Limb (tissue), 2 donors: ENCODE results near the gene NPAS3.

Experiments
- DNase-seq, 2 donors: peaks; one replicate each; pipeline ENCODE4 v3.0.0-alpha.2; 2016; ENCODE audit errors: extremely low spot score in 2 of 2

Gene NPAS3

GRCh38 chr14:33370426-33370825, 431.7 kb downstream of the NPAS3 start:
- no peak for DNase-seq

GRCh38 chr14:33375196-33375595, 436.5 kb downstream of the NPAS3 start:
- DNase-seq: no peak

- DNase-seq: no peak
Measured at GRCh38 chr14:33375786-33376185, 437.1 kb downstream of the NPAS3 start.

- DNase-seq: no peak
Measured at GRCh38 chr14:33376510-33376909, 437.8 kb downstream of the NPAS3 start.

GRCh38 chr14:33377596-33378390, 439.1 kb downstream of the NPAS3 start:
- no peak for DNase-seq

GRCh38 chr14:33381717-33382116, 443.0 kb downstream of the NPAS3 start:
- no peak for DNase-seq

- DNase-seq: no peak
Measured at GRCh38 chr14:33386140-33386539, 447.5 kb downstream of the NPAS3 start.

- no peak for DNase-seq
Measured at GRCh38 chr14:33386781-33387180, 448.1 kb downstream of the NPAS3 start.

- no peak for DNase-seq
Measured at GRCh38 chr14:33390335-33390734, 451.7 kb downstream of the NPAS3 start.

- DNase-seq: peak; percentile 57 to 82
Measured at GRCh38 chr14:33393231-33393894, 454.7 kb downstream of the NPAS3 start.

- DNase-seq: no peak
Measured at GRCh38 chr14:33393895-33394368, 455.3 kb downstream of the NPAS3 start.

GRCh38 chr14:33401311-33401710, 462.6 kb downstream of the NPAS3 start:
- DNase-seq: no peak

- DNase-seq: no peak
Measured at GRCh38 chr14:33402604-33403003, 463.9 kb downstream of the NPAS3 start.

GRCh38 chr14:33404054-33404453, 465.4 kb downstream of the NPAS3 start:
- DNase-seq: peak in 1 of 2 donors; percentile 51

GRCh38 chr14:33404964-33405574, 466.4 kb downstream of the NPAS3 start:
- DNase-seq: no peak

GRCh38 chr14:33406766-33407165, 468.1 kb downstream of the NPAS3 start:
- DNase-seq: no peak

GRCh38 chr14:33408291-33408690, 469.6 kb downstream of the NPAS3 start:
- no peak for DNase-seq

- no peak for DNase-seq
Measured at GRCh38 chr14:33412450-33412849, 473.8 kb downstream of the NPAS3 start.

GRCh38 chr14:33413381-33413780, 474.7 kb downstream of the NPAS3 start:
- DNase-seq: no peak

GRCh38 chr14:33414041-33414440, 475.4 kb downstream of the NPAS3 start:
- no peak for DNase-seq

- no peak for DNase-seq
Measured at GRCh38 chr14:33420051-33420627, 481.5 kb downstream of the NPAS3 start.

GRCh38 chr14:33430414-33431035, 491.8 kb downstream of the NPAS3 start:
- DNase-seq: no peak
